SK-N-MC (cell line): ENCODE data around the gene MYBBP1A.

Experiments
- EZH2 ChIP-seq: fragments of 200-600 bp; sonication (generic); IDR thresholded peaks from one replicate; pipeline ENCODE4 v1.6.1; 2017; ENCODE audit warnings: antibody characterized with exemption
- POLR2AphosphoS5 ChIP-seq: IDR thresholded peaks from 2 replicates; pipeline ENCODE4 v1.6.1; 2012; ENCODE audit warnings: mild to moderate bottlenecking, low read depth, low read length, borderline replicate concordance

DNA sequence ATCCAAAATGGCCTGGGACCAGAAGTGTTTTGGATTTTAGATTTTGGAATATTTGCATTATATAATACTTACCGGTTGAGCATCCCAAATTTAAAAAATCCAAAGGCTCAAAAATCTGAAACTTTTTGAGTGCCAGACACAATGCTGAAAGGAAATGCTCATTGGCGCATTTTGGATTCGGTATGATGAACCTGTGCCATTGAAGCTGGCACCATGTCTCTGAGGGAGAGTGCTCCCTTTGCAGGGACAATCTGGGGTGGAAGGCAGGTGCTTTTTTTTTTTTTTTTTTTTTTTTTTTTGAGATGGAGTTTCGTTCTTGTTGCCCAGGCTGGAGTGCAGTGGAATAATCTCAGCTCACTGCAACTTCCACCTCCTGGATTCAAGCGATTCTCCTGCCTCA, 46.9 kb upstream of the MYBBP1A start:
- TF ChIP-seq EZH2 (no peak), POLR2AphosphoS5 (no peak)
